GM19238 (cell line): Measurements from ENCODE around the gene FCHO1.
"Not testable (repeated sequence)": the region's sequence is repeated elsewhere in the genome, so short reads cannot be mapped to it uniquely, and the experiment has no call there.

Experiments used
- DNase-seq: peaks from one replicate; pipeline ENCODE4 v3.0.0; 2011; ENCODE audit warnings: low spot score; ENCODE audit not compliant: insufficient read length

The FCHO1 gene

DNA sequence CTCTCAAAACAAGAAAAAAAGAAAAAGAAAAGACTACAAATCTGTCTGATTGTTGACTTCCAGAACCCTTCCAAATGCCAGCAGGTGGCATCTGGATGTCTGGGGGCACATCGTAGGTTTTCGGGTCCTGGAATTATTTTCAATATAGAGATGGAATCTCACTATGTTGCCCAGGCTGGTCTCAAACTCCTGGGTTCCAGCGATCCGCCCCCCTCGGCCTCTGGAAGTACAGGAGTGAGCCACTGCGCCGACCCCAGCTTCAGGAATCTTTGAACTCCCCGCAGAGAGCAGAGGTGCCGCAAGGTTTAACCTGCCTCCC, 43.1 kb downstream of the FCHO1 start:
- no peak for DNase-seq

DNA sequence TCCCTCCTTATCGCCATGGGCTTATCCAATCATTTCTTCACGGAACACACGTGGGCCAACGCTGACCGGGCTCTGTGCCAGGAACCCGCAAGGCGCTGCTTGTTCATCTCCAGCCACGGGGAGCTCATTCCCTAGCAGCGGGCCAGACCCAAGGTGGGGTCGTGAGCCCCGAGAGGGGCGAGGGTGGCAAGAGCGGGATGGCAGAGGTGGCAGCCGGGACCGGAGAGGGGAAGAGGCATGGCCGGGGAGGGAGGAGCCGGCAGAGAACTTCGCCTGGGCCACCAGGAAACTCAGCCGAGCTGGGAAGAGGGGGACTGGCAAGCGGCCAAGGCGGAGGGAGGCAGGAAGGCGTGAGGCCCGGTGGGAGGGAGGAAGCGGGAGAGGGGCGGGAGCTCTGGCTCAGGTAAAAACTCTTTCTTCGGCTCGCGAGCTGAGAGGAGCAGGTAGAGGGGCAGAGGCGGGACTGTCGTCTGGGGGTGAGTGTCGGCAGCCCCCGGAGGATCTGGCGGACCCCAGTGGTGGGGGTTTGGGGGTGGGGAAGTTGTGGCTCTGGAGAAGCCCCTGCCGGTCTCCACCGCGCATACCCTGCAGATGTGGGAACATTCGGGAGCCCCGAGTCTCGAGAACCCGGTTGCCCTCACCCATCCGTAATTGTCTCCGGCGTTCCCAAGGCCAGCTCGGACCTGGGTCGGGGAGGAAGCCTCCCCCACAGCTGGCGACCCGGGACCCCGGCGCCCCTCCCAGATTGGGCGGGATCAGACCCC, 43.6 kb downstream of the FCHO1 start, which contains the start of gene B3GNT3:
B3GNT3 (plus strand) TSS at position 408 of the 764 bp plus-strand sequence. CDS start 12,670 bp downstream, outside the sequence.
- DNase-seq, result no peak

DNA sequence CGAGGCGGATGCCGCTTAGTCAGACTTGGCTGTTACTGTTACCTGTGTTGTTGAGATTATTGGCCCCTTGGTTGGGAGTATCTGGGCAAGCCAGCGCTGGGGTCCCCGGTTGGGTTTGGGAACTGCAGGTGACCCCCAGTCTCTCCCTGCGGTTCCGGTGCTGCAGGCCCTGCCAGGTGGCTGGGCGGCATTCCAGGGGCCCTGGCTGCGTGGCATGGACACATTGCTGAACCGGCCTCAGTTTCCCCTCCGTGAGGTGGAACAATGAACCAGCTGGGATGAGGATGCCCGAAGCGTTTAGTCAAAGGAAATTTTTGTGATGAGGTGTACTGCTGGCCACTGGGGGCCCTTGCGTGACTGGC, 44.2 kb downstream of the FCHO1 start:
- no peak for DNase-seq

- DNase-seq, result no peak
Measured at GRCh38 chr19:17796013-17796837, 44.9 kb downstream of the FCHO1 start.

GRCh38 chr19:17796838-17797423, 45.7 kb downstream of the FCHO1 start:
- DNase-seq, result no peak

GRCh38 chr19:17797424-17798201, 46.3 kb downstream of the FCHO1 start:
- no peak for DNase-seq

- DNase-seq, result not testable (repeated sequence)
Measured at GRCh38 chr19:17798599-17798998, 47.3 kb downstream of the FCHO1 start.

DNA sequence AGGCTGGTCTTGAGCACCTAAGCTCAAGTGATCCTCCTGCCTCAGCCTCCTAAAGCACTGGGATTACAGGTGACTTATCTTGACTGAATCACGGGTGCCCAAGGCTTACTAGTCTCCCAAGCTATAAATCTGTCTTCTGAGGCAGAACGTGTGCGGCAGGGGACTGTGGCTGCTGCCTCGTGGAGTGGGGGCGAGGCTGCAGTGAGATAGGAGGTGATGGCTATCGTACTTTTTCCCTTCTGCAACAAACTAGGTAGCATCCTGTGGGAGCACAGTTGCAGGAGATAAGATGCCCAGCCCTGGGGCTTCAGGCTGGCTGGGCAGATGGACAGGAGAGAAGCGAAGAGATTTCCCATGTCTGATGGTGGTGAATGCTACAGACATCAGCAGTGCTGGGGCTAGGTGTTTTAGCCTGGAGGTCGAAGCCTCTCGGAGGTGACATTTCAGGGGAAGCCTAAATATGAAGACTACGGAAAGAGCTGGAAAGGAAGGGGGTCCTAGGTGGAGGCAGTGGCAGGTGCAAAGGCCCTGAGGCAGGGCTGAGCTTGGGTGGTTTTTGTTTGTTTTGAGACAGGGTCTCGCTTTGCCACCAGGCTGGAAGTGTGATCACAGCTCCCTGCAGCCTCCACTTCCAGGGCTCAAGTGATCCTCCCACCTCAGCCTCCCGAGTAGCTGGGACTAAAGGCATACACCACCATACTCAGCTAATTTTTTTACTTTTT, 51.0 kb downstream of the FCHO1 start:
- no peak for DNase-seq

- DNase-seq, result no peak
Measured at GRCh38 chr19:17803264-17803896, 52.1 kb downstream of the FCHO1 start.

- no peak for DNase-seq
Measured at GRCh38 chr19:17805427-17805826, 54.1 kb downstream of the FCHO1 start.

DNA sequence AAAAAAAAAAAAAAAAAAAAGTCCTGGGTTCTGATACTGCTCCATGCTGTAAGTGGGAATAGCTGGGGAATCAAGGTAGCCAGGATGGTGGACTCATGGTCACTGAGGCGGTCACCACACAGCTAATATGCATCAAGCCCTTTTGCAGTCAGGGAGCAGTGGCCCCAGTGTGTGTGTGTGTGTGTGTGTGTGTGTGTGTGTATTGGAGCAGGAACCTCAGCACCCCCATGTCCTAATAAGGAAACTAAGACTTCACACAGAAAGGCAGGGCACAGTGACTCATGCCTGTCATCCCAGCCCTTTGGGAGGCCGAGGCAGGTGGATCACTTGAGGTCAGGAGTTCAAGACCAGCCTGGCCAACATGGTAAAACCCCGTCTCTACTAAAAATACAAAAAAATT, 55.7 kb downstream of the FCHO1 start:
- DNase-seq, result no peak

DNA sequence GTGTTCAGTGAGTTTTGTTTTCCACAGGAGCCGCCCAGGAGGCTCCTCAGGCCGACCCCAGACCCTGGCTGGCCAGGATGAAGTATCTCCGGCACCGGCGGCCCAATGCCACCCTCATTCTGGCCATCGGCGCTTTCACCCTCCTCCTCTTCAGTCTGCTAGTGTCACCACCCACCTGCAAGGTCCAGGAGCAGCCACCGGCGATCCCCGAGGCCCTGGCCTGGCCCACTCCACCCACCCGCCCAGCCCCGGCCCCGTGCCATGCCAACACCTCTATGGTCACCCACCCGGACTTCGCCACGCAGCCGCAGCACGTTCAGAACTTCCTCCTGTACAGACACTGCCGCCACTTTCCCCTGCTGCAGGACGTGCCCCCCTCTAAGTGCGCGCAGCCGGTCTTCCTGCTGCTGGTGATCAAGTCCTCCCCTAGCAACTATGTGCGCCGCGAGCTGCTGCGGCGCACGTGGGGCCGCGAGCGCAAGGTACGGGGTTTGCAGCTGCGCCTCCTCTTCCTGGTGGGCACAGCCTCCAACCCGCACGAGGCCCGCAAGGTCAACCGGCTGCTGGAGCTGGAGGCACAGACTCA, 56.5 kb downstream of the FCHO1 start:
- DNase-seq, result no peak

GRCh38 chr19:17811103-17811502, 59.8 kb downstream of the FCHO1 start:
- DNase-seq, result no peak

DNA sequence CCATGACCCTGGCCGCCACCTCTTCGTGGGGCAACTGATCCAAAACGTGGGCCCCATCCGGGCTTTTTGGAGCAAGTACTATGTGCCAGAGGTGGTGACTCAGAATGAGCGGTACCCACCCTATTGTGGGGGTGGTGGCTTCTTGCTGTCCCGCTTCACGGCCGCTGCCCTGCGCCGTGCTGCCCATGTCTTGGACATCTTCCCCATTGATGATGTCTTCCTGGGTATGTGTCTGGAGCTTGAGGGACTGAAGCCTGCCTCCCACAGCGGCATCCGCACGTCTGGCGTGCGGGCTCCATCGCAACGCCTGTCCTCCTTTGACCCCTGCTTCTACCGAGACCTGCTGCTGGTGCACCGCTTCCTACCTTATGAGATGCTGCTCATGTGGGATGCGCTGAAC, 60.4 kb downstream of the FCHO1 start:
- no peak for DNase-seq

- DNase-seq, result no peak
Measured at GRCh38 chr19:17812099-17812498, 60.8 kb downstream of the FCHO1 start.

DNA sequence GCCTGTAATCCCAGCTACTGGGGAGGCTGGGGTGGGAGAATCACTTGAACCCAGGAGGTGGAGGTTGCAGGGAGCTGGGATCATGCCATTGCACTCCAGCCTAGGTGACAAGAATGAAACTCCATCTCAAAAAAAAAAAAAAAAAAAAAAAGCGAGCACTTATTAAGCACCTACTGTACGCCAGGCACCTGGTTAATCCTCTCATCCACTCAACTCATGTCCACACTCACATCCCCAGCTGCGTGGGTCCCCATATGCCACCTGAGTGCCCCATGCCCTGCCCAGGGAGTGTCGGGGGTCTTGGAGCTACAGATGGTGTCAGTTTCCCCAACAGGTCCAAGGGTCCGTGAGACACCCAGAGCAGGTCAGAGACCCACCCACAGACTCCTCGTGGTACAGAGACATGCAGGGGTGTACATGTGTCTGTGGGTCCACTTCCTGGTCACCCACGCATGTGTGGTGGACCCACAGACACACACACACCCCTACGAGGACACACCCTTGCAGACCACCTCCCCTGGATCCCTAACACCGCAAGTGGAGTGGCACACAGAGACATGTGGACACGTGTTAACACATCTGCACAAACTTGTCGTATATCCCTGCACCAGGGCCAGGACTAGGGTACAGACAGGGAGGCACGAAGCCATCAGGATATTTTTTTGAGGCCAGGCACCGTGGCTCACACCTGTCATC, 66.5 kb downstream of the FCHO1 start:
- DNase-seq, result no peak

GRCh38 chr19:17821190-17821589, 69.9 kb downstream of the FCHO1 start, which contains the start of gene INSL3:
Gene INSL3, minus strand, starts transcription at chr19:17821519. Its CDS starts 13 bp downstream, at chr19:17821506.
- no peak for DNase-seq

GRCh38 chr19:17824339-17824738, 73.1 kb downstream of the FCHO1 start:
- DNase-seq, result no peak

DNA sequence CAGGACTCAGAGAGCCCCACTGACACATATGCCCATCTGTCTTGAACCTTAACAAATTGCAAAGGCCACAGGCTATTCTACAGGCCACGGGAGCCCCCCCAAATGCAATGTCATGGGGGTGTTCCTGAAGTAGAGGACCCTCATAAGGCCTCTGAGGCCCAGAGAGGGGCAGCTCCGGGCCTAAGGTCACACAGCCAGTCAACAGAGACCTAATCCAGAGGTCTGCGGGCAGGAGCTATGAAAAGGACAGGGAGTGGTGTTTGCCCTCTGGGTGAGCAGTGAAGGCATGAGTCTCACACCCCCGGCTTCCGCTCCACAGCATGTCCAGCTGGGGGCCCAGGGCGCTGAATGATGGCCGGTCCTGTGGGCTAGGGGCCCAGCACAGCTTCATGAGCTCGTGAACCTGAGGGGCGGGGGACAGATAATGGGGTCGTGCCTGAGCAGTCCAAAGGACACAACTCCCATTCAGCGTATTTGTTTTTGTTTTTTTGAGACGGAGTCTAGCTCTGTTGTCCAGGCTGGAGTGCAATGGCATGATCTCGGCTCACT, 75.3 kb downstream of the FCHO1 start:
- DNase-seq, result no peak
